HG03442 (cell line): ENCODE results near the gene B4GALNT3.

Experiments used
- ATAC-seq: cut with Tn5 transposase; IDR thresholded peaks from one replicate; pipeline ENCODE4 v1.9.1; 2021; ENCODE audit warnings: mild to moderate bottlenecking, moderate library complexity; ENCODE audit not compliant: unreplicated experiment

Gene B4GALNT3

GRCh38 chr12:537772-538171 is 78.0 kb downstream of the B4GALNT3 start:
- no peak for ATAC-seq

GRCh38 chr12:538731-539539 is 79.2 kb downstream of the B4GALNT3 start:
- ATAC-seq, result no peak

- no peak for ATAC-seq
Observed at GRCh38 chr12:539540-540310, 80.0 kb downstream of the B4GALNT3 start.

- no peak for ATAC-seq
Observed at GRCh38 chr12:541676-542324, 82.1 kb downstream of the B4GALNT3 start.

- no peak for ATAC-seq
Observed at GRCh38 chr12:542395-543113, 82.8 kb downstream of the B4GALNT3 start.

- no peak for ATAC-seq
Observed at GRCh38 chr12:543114-543451, 83.3 kb downstream of the B4GALNT3 start.

GRCh38 chr12:544142-544541 is 84.4 kb downstream of the B4GALNT3 start:
- no peak for ATAC-seq

GRCh38 chr12:544941-545635 is 85.3 kb downstream of the B4GALNT3 start:
- ATAC-seq, result no peak

- no peak for ATAC-seq
Observed at GRCh38 chr12:545835-546234, 86.1 kb downstream of the B4GALNT3 start.

- no peak for ATAC-seq
Observed at GRCh38 chr12:546265-546919, 86.7 kb downstream of the B4GALNT3 start.

GRCh38 chr12:546920-547845 is 87.4 kb downstream of the B4GALNT3 start:
- ATAC-seq, result peak; percentile 52

- ATAC-seq, result no peak
Observed at GRCh38 chr12:547883-548470, 88.2 kb downstream of the B4GALNT3 start.

GRCh38 chr12:549476-550082 is 89.8 kb downstream of the B4GALNT3 start:
- ATAC-seq, result no peak

GRCh38 chr12:550473-551260 is 90.9 kb downstream of the B4GALNT3 start:
- no peak for ATAC-seq

GRCh38 chr12:552466-552865 is 92.7 kb downstream of the B4GALNT3 start:
- ATAC-seq, result no peak

GRCh38 chr12:553216-554000 is 93.7 kb downstream of the B4GALNT3 start:
- no peak for ATAC-seq

GRCh38 chr12:554001-554285 is 94.2 kb downstream of the B4GALNT3 start:
- ATAC-seq, result no peak
